OCI-LY7 (cell line): ENCODE measurements around the gene HRH1. TPM values are rescaled to one million over a fixed set of nuclear protein-coding genes. Genes with fewer than 3 reads are reported as not detected.

ENCODE experiments used
- BruUV-seq: library from RNA; stranded (reverse); fragments of 400-500 nt; replicated peaks from 2 replicates; lab custom pipeline; 2021; lab: Mats Ljungman, UMichigan
- CTCF ChIA-PET: fragments of 300-600 bp; sonication (Branson Sonifier 250); formaldehyde crosslinking; loops from one replicate; lab custom pipeline; 2022; ENCODE audit warnings: antibody characterized with exemption; ENCODE audit not compliant: unreplicated experiment; lab: Charles Lee
- POLR2A ChIA-PET: fragments of 300-600 bp; sonication (Branson Sonifier 250); formaldehyde crosslinking; loops from one replicate; lab custom pipeline; 2022; ENCODE audit warnings: antibody characterized with exemption; lab: Charles Lee
- DNase-seq: peaks from one replicate; pipeline ENCODE4 v3.0.0-alpha.2; 2015; ENCODE audit warnings: low spot score
- H2AFZ ChIP-seq: fragments of 200-600 bp; sonication (generic), shearing (Covaris generic); 2 replicates; pipeline ENCODE4 v1.6.1; 2014; ENCODE audit warnings: mild to moderate bottlenecking, antibody characterized with exemption, low read length, moderate library complexity
- H3K27ac ChIP-seq: fragments of 200-600 bp; sonication (generic); 2 replicates; pipeline ENCODE4 v1.5.1; 2014; ENCODE audit warnings: mixed run types, low read depth, mild to moderate bottlenecking, moderate library complexity, low read length, inconsistent platforms; ENCODE audit not compliant: poor library complexity, severe bottlenecking
- H3K36me3 ChIP-seq: fragments of 200-600 bp; sonication (generic); 2 replicates; pipeline ENCODE4 v1.6.1; 2014; ENCODE audit warnings: mild to moderate bottlenecking, antibody characterized with exemption, low read length, moderate library complexity, mixed read lengths; ENCODE audit not compliant: insufficient read depth
- H3K4me1 ChIP-seq: fragments of 200-600 bp; sonication (generic); 2 replicates; pipeline ENCODE4 v1.5.1; 2014; ENCODE audit warnings: mild to moderate bottlenecking, low read length; ENCODE audit not compliant: insufficient read depth, poor library complexity, severe bottlenecking
- H3K4me2 ChIP-seq: fragments of 200-600 bp; sonication (generic); 2 replicates; pipeline ENCODE4 v1.6.1; 2014; ENCODE audit warnings: mild to moderate bottlenecking, low read length
- H3K4me3 ChIP-seq: fragments of 200-600 bp; sonication (generic); 2 replicates; pipeline ENCODE4 v1.5.1; 2014; ENCODE audit warnings: mild to moderate bottlenecking, low read depth, low read length; ENCODE audit not compliant: poor library complexity, severe bottlenecking
- H3K79me2 ChIP-seq: fragments of 200-600 bp; sonication (generic); 2 replicates; pipeline ENCODE4 v1.6.1; 2016; ENCODE audit warnings: low read depth, mild to moderate bottlenecking, low read length, moderate library complexity, mixed read lengths; ENCODE audit not compliant: insufficient read depth
- H3K9me2 ChIP-seq: fragments of 200-600 bp; sonication (generic); 2 replicates; pipeline ENCODE4 v1.6.1; 2016; ENCODE audit warnings: mild to moderate bottlenecking, low read length, mixed read lengths; ENCODE audit not compliant: insufficient read depth
- H3K9me3 ChIP-seq: fragments of 200-600 bp; sonication (generic); 2 replicates; pipeline ENCODE4 v1.6.1; 2014; ENCODE audit warnings: mild to moderate bottlenecking, mixed run types, low read length, mixed read lengths
- H4K20me1 ChIP-seq: fragments of 200-600 bp; sonication (generic); 2 replicates; pipeline ENCODE4 v1.6.1; 2014; ENCODE audit warnings: mild to moderate bottlenecking, antibody characterized with exemption, low read length, moderate library complexity, mixed read lengths; ENCODE audit not compliant: insufficient read depth
- CTCF ChIP-seq: fragments of 200-600 bp; sonication (generic); conservative IDR thresholded peaks from 2 replicates; pipeline ENCODE4 v1.5.1; 2014; ENCODE audit warnings: mild to moderate bottlenecking, antibody characterized with exemption, low read length, moderate library complexity, mixed read lengths
- EZH2phosphoT487 ChIP-seq: fragments of 200-600 bp; sonication (generic); IDR thresholded peaks from 2 replicates; pipeline ENCODE4 v1.6.1; 2018; ENCODE audit warnings: low read depth, borderline replicate concordance, mild to moderate bottlenecking, mixed run types, antibody characterized with exemption, low read length, moderate library complexity, mixed read lengths
- intact Hi-C: fragments of 100-400 bp; cut with micrococcal nuclease; formaldehyde crosslinking; loops from one replicate; pipeline ENCODE4 v1.10.0; 2022; ENCODE audit not compliant: unreplicated experiment
- total RNA-seq, 2 experiments: library from RNA; depleted of rRNA in 1 of 2; stranded (reverse); fragments of >200 nt in 1 of 2; shearing (Covaris generic) in 1 of 2; gene quantifications; 2 replicates each; pipeline ENCODE4 v1.2.3, GENCODE V29; 2014 to 2022

Gene HRH1
- total RNA-seq, 2 experiments from 2014 or later, result not detected

- H3K36me3 ChIP-seq, result no peaks in the 10 kb centered on the region
- CTCF ChIA-PET, result interaction anchor here (0.6 kb wide), 1 partner anchor 41 kb away, joined by 3 read pairs; no protein-coding TSS in a partner anchor
- BruUV-seq, result no TSS peak
- POLR2A ChIA-PET, result interaction anchor here (0.5 to 0.6 kb wide), 2 partner anchors 26 to 38 kb away, joined by 3 read pairs; no protein-coding TSS in a partner anchor
- no peak for DNase-seq
- no peak overlapping the region for H3K27ac ChIP-seq
- H4K20me1 ChIP-seq, result no peaks in the 10 kb centered on the region
- TF ChIP-seq CTCF, result no peak
- no peak for TF ChIP-seq EZH2phosphoT487
- H2AFZ ChIP-seq, result no peak overlapping the region
- no peaks in the 10 kb centered on the region for H3K79me2 ChIP-seq
- H3K9me3 ChIP-seq, result no peaks in the 10 kb centered on the region
- intact Hi-C loops, result no loop called here
- no peak overlapping the region for H3K4me3 ChIP-seq
- H3K4me1 ChIP-seq, result no peaks in the 10 kb centered on the region
- H3K4me2 ChIP-seq, result no peak overlapping the region
- no peaks in the 10 kb centered on the region for H3K9me2 ChIP-seq
These were observed 57.4 kb downstream of the HRH1 start for GRCh38 chr3:11211531-11212298.

GRCh38 chr3:11212299-11212608 lies 58.0 kb downstream of the HRH1 start:
- Histone ChIP-seq H3K4me1 (no peaks in the 10 kb centered on the region), H3K36me3 (no peaks in the 10 kb centered on the region), H3K79me2 (no peaks in the 10 kb centered on the region), H2AFZ (no peak overlapping the region), H3K9me2 (no peaks in the 10 kb centered on the region), H3K4me3 (no peak overlapping the region), H3K27ac (no peak overlapping the region), H3K4me2 (no peak overlapping the region), H3K9me3 (no peaks in the 10 kb centered on the region), H4K20me1 (no peaks in the 10 kb centered on the region)
- CTCF ChIA-PET, result no interaction called here
- POLR2A ChIA-PET, result interaction anchor here (0.6 kb wide), 1 partner anchor 37 kb away, joined by 3 read pairs; no protein-coding TSS in a partner anchor
- DNase-seq, result no peak
- TF ChIP-seq EZH2phosphoT487, result no peak
- TF ChIP-seq CTCF, result no peak
- no TSS peak for BruUV-seq
- intact Hi-C loops, result no loop called here

GRCh38 chr3:11212784-11213183 lies 58.5 kb downstream of the HRH1 start:
- H3K36me3 ChIP-seq, result no peaks in the 10 kb centered on the region
- intact Hi-C loops, result no loop called here
- H3K9me2 ChIP-seq, result no peaks in the 10 kb centered on the region
- no peaks in the 10 kb centered on the region for H3K9me3 ChIP-seq
- H4K20me1 ChIP-seq, result no peaks in the 10 kb centered on the region
- DNase-seq, result no peak
- no peaks in the 10 kb centered on the region for H3K4me1 ChIP-seq
- no peak overlapping the region for H3K4me2 ChIP-seq
- H3K79me2 ChIP-seq, result no peaks in the 10 kb centered on the region
- no peak for TF ChIP-seq CTCF
- no peak for TF ChIP-seq EZH2phosphoT487
- CTCF ChIA-PET, result no interaction called here
- H3K27ac ChIP-seq, result no peak overlapping the region
- H2AFZ ChIP-seq, result no peak overlapping the region
- no TSS peak for BruUV-seq
- POLR2A ChIA-PET, result interaction anchor here (0.7 kb wide), 1 partner anchor 75 kb away, joined by 3 read pairs; no protein-coding TSS in a partner anchor
- no peak overlapping the region for H3K4me3 ChIP-seq
